ENCODE results near the gene MYH6. TPM values are rescaled to one million over a fixed set of nuclear protein-coding genes. Genes with fewer than 3 reads are reported as not detected.
"Not testable (repeated sequence)": the region's sequence is repeated elsewhere in the genome, so short reads cannot be mapped to it uniquely, and the experiment has no call there.

MYH6 gene
- polyA plus RNA-seq, 4 donors = 0.17 to 0.24 (median 0.22) TPM

DNA sequence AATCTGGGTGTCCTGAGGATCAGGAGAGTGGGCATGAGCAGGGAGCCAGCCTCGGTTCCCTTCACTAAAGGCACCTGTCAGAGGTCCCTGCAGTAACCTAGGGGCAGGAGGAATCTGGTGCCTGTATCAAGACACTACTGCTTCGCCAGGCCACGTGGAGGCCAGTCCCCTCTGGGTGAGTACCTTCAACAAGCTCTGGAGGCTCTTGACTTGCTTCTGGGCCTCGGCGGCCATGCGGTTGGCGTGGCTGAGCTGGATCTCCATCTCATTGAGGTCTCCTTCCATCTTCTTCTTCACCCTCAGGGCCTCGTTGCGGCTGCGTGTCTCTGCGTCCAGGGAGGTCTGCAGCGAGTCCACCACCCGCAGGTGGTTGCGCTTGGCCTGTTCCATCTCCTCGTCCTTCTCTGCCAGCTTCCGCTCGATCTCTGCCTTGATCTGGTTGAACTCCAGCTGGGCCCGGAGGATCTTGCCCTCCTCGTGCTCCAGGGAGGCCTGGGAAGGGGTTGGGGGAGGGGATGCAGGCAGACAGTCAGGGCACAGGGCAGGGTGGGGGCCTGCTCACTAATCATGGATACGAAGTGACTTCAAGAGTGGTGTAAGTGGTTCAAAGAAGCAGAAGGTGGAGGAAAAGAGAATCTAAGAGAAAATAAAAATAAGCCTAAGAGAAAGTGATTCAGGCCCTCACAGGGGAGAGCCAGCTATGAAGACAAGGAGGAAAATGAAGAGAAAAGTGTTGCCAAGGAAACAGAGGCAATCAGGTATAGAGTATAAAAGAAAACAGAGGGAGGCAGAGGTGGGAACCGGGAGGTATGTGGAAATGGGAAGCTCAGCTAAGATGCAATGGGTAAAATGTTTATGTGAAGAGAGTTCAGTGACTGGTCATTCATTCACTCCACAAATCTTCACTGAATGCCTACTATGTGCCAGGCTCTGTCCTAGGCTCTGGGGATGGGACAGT is 8.0 kb upstream of the MYH6 start:
- DNase-seq (ENCODE audit: low read depth in 4 of 4, low spot score in 3 of 4) = no peak

- DNase-seq (ENCODE audit: low read depth in 4 of 4, low spot score in 3 of 4) = no peak
These were observed 7.1 kb upstream of the MYH6 start for GRCh38 chr14:23414906-23415820.

DNA sequence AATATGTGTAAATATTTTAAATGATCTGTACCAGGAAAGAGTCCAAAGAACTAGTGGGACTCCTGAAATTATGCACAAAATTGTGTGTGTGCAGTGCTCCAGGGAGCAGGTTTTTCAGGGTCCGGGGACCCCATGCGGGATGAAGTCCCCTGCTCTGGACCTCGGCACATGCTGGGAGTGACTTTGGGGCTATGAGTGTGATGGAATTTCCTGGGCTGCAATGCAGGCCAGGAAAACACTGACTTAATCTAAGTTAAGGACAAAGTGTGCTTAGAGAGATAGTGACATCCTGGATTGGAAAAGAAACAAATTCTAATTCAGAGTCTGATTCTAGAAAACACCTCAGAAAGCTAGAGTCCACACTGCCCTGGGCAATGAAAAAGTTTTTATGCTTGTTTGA is 6.2 kb upstream of the MYH6 start:
- no peak for DNase-seq (ENCODE audit: low read depth in 4 of 4, low spot score in 3 of 4)

GRCh38 chr14:23413681-23414080 is 5.6 kb upstream of the MYH6 start:
- DNase-seq (ENCODE audit: low read depth in 4 of 4, low spot score in 3 of 4) = no peak

- no peak for DNase-seq (ENCODE audit: low read depth in 4 of 4, low spot score in 3 of 4)
These were observed 3.8 kb upstream of the MYH6 start for GRCh38 chr14:23411563-23412525.

- DNase-seq (ENCODE audit: low read depth in 4 of 4, low spot score in 3 of 4) = no peak
These were observed 2.0 kb upstream of the MYH6 start for GRCh38 chr14:23409966-23410635.

GRCh38 chr14:23409475-23409874 is 1.4 kb upstream of the MYH6 start:
- no peak for DNase-seq (ENCODE audit: low read depth in 4 of 4, low spot score in 3 of 4)

DNA sequence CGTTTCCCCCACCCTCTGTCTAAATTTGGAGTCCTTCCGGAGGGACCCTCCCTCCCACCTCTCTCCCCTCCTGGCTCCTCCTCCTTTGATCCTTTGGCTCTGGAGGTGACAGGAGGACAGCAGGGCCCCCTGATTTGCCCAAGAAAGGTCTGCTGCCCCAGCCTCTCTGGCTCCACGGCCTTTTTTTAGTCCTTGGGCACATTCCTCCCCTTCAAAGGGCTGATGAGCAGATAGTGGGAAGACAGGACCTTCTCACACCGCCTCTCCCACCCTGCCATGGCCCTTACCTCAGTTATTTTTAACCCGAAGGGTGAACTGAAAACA is 196 bp upstream of the MYH6 start:
- no peak for DNase-seq (ENCODE audit: low read depth in 4 of 4, low spot score in 3 of 4)

GRCh38 chr14:23406725-23407355 is 1.2 kb downstream of the MYH6 start:
- no peak for DNase-seq (ENCODE audit: low read depth in 4 of 4, low spot score in 3 of 4)

DNA sequence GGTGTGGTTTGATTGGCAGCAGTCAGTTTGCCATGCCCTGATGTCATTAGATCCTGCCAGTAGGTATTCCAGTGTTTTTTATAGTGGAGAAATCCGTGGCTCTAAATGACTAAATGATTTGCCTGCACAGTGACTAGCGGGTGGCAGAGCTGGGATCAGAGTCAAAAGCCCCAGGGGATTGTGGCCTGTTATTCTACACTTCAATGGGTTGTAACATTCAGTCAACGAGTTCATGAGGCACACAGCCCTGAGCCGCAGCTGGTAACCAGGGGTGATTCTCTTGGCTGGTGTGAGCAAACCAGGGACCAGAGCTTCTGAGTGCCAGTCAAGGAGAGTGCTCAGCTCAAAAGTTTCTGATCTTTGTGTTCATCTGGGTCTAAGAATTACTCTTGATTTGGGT is 1.8 kb downstream of the MYH6 start:
- DNase-seq (ENCODE audit: low read depth in 4 of 4, low spot score in 3 of 4) = no peak

DNA sequence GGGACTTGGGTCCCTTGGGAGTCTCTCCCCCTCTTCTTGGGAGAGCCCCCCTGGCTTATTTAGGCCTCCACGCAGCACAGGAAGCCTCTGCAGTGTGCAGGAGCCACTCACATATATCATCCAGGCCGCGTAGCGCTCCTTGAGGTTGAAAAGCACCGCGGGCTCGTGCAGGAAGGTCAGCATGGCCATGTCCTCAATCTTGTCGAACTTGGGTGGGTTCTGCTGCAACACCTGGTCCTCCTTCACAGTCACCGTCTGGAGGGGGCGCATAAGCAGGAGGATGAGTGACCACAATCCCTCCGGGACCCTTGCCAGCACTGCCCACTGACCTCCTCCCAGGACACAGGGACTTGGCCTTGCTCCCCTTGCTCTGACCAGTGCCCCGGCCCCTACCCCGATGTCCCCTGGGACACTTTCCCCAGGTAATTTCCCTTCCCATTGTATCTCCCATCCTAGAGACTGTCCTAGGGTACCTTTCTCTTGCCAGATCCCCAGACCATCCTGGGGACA is 2.5 kb downstream of the MYH6 start:
- DNase-seq (ENCODE audit: low read depth in 4 of 4, low spot score in 3 of 4) = no peak

GRCh38 chr14:23405096-23405495 is 3.0 kb downstream of the MYH6 start:
- DNase-seq (ENCODE audit: low read depth in 4 of 4, low spot score in 3 of 4) = no peak

- DNase-seq (ENCODE audit: low read depth in 4 of 4, low spot score in 3 of 4) = no peak
These were observed 3.7 kb downstream of the MYH6 start for GRCh38 chr14:23404331-23404900.

- no peak for DNase-seq (ENCODE audit: low read depth in 4 of 4, low spot score in 3 of 4)
These were observed 4.2 kb downstream of the MYH6 start for GRCh38 chr14:23403908-23404307.

GRCh38 chr14:23403139-23403438 is 5.0 kb downstream of the MYH6 start:
- no peak for DNase-seq (ENCODE audit: low read depth in 4 of 4, low spot score in 3 of 4)

GRCh38 chr14:23402296-23403138 is 5.6 kb downstream of the MYH6 start:
- DNase-seq (ENCODE audit: low read depth in 4 of 4, low spot score in 3 of 4) = no peak

DNA sequence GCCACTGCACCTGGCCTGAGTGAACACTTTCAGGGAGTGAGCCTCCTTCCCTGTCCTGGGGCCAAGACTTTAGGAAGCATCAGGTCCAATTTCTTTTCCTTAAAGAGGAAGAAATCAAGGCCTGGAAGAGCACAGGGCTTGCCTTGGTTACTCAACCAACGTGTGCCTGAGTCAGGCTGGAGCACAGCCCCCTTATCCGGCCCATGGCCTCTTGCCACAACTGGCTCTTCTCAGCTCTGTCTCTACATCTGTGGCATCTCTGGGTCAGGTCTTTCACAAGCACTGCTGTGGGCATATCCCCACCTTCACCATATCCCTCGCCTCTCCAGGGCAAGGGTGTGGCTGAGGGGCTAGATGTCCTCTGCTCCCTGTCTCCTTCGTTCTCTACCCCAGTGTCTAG is 6.8 kb downstream of the MYH6 start:
- DNase-seq (ENCODE audit: low read depth in 4 of 4, low spot score in 3 of 4) = no peak

DNA sequence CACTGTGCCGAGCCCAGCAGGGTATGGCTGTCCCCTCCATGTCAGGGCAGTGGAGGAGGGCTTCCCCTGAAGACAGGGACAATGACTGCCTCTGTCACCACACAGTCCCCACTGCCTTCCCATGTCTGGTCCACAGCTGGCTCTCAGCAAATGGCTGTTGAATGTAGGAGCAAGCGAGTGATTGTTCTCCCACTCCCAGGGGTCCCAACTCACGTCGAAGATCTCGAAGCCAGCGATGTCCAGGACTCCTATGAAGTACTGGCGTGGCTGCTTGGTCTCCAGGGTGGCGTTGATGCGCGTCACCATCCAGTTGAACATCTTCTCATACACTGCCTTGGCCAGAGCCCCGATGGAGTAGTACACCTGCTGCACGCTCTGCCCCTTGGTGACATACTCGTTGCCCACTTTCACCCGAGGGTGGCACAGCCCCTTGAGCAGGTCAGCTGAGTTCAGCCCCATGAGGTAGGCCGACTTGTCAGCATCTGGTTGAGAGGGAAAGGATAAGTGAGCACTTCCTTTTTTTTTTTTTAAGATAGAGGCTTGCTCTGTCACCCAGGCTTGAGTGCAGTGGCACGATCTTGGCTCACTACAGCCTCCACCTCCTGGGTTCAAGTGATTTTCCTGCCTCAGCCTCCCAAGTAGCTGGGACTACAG is 7.5 kb downstream of the MYH6 start:
- not testable (repeated sequence) for DNase-seq (ENCODE audit: low read depth in 4 of 4, low spot score in 3 of 4)
